GM18498 (cell line): ENCODE results near the gene PCNX2.

Experiments
- ATAC-seq: cut with Tn5 transposase; IDR thresholded peaks from one replicate; pipeline ENCODE4 v1.9.1; 2021; ENCODE audit warnings: mild to moderate bottlenecking, moderate library complexity; ENCODE audit not compliant: unreplicated experiment

The PCNX2 gene

DNA sequence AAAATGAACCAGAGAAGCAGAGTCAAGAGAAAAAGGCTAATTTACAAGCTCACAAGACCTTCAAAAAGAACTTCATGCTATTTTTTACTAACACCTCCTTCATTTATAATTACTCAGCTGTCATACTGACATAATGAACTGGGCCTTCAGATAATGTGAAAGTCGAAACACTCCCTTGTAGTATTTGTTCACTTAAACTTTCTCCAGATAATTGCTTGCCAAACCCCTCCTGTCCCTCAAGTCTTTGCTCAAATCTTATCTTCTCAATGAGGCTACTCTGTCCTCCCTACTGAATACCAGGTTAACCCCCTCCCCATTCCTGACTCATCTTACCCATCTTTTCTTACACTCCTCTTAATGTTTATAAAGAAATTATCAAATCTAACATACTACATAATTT, 20.9 kb upstream of the PCNX2 start:
- no peak for ATAC-seq

DNA sequence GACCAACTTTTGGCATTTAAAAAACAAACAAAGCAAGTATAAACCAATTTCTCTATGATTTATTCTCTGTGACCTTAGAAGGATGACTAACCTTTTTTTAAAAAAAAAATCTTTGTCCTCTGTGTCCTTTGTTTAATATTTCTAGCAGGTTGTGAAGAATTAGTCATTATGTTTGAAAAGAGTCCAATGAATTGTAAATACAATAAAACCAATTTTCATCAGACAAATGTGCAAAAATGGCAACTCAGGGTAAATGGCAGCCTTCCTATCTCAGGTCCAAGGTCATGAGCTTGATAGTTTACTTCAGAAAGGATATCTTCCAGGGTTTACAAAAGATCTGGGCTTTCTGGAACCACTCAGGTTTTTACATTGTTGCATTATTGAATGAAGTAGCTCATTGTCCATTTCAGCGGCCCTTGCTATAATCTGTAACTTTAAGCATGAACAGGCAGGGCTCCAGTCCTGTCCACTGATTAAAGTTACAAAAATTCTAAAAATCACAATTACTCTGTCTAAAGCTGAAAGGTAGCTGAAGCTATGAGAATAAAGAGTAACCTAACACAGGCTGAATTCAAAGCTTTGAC, 20.3 kb upstream of the PCNX2 start:
- no peak for ATAC-seq

DNA sequence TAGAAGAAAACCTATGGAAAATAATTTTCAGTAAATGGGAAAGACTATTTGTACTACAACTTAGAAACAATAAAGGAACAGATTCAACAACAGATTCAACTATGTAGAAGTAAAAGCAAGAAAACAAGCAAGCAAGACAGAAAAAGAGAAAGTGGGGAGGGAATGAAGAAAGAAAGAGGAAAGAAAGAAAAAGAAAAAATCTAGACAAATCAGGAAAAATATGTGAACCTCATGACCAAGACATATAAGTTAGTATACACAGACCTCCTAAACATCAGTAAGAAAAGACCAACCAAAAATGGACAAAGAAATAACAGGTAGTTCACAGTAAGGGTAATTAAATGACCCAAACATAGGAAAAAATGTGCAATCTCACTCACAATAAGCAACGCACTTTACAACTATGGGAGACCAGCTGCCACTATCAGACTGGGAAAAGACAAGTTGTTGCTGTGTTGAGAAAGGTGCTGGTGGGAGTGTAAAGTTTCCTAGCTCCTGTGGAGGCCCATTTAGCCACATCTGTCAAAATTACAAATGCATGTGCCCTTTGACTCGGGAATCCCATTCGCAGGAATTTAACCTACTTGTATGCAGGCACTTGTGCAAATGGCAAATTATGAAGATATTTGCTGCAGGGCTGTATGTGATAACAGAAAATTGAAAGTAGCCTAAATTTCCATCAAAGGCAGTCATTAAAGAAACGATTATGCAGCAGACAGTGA, 18.1 kb upstream of the PCNX2 start:
- ATAC-seq, result no peak

DNA sequence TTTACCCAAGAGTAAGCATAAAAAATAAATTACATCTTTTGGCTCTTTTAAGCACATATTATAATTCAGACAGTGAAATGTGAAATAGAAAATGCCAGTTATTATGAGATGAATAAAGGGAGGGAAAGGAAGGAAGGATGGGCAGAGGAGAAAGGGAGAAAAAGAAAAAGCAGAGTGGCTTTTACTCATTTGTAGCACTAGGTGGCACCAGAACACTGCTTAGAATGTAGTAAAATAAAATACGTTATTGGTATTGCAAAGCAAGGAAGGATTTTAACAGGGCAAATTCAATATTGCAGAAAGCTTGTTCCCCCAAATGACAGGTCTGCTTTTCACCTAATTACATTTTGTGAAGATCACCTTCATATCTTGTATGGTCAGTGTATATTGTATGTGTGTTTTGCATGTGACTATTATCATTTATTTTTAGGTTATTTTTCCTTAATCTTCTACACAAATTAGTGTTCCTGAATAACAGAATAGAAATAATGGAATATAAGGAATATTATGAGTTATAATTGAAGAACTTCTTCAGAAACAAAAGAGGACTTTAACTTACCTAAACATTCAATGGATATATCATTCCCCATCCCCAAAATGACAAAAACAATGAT, 9.1 kb upstream of the PCNX2 start:
- ATAC-seq, result peak; percentile 44

DNA sequence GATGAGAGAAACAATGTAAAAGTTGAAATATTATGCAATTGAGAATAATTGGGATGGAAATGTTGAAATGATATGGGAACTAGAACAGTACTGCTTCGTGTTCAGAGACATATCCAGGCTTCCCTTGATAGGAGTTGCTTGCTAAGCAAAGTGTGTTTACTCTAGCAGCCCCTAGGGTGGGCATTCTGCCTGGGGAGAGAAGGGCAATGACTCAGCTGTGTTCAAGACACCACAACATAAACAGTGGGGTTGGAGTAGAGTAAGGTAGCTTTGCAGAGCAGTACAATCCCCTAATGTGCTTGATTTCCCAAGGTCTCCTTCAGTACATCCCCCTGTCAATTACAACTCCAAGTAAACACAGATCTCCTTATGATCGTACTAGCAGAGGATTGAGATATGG, 4.8 kb upstream of the PCNX2 start:
- ATAC-seq, result no peak

DNA sequence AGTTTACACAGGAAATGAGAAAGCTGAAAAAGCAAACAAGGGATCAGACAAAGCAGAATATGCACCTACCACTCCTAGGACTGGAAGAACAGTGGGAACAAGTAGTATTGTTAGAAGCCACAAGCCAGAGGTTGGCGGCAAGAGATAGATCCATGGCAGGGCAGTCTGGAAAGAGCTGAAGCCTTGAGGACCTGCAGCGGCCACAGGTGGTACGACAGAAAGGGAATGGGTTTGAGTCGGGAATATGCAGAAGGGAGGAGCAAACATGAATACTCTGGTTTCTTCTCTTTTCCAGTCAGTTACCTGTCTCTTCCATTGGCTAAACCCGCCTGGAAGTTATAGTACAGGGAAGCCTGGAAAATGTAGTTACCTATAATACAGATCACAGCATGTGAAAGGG, 3.9 kb upstream of the PCNX2 start:
- ATAC-seq, result no peak

DNA sequence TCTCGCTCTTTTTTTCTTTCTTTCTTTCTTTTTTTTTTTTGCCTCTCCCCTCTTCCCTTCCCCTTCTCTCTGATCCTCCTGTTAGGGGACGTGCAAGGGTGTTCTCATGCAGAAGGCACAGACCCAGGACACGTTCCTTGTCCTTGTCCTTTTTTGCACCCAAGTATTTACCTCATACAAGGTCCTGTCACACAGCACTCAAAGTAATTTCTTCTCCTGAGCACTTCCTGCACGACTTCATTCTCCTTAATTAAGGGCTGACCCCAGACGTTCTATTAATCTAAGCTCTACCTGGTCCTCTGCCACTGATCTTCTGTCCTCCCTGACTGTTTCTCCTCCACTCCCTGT, 424 bp upstream of the PCNX2 start:
- no peak for ATAC-seq

DNA sequence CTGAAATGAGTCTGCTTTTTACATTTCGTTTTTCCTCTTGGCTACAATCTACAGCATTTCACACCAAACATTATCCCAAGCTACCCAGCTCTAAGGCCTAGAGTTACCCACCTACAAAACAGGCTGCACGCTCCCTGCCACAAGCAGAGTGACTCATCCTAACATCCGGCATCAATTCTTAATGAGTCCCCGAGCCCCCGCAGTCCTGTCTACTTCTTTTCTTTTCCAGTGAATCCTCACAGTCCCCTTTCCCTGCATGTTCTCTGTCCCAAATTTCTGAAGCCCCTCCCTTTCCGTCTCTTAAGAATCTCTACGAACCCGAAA, 650 bp downstream of the PCNX2 start:
- peak; percentile 49 for ATAC-seq

DNA sequence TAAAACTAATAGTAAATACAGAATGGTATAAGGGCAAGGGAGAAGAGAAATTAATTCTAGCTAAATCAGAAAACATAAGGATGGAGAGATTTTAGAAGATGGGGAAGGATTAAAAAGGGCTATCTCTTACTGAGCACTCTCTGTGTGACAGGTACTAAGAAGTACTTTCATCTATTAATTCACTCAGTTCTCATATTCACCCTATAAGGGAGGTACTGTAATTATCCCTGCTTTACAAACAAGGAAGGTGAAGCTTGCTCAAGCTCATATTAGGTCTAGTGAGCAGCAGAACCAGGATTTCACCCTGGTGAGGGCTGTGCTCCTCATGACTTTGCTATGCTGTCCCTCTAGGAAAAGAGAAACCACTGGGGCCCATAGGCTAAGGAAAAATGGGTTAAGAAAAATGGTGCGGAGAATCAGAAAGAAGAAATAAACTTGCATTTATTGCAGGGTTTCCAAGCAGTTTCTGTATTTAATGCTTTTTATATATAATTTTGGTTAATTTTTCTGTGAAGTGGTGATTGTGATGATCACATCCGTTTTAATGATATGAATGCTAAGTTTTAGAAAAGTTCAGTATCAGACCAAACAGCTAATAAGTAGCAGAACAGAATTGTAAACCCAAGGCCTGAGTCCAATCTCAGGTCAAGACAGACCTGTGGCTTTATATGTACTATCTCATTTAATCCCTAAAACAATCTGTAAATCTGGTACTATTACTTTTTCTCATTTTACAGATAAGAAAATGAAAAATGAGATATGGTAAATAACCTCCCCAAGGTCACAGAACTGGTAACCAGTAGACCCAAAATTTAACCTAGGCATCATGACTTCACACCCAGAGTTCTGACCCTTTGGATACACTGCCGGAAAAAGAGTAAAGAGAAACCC, 1.7 kb downstream of the PCNX2 start:
- no peak for ATAC-seq

DNA sequence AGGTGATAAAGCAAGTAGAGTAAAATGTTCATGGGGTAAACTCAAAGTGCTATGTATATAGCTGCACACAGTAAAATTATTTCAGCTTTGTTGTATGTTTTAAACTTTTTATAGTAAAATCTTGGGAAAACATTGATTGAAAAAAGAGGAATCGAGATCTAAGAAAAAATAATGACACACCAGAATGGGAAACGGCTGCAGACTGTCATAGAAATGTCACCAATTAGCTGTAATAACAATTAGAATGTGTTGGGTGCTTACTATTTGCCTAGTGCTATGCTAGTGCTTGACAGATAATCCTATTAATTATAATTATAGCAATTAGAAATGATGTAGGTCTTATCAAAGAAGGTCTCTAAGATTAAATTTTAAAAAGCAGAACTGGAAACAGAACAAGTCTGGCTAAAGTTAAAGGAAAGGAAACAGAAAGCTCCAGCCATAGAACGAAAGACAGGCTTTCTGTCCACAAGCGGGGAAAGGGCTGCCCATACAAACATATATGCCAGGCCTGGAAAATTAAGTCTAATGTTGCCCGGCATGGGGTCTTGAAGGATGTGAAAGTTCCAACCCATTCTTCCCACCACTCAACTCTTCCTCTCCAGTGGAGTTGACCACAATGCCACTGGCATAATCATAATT, 5.0 kb downstream of the PCNX2 start:
- ATAC-seq, result no peak

DNA sequence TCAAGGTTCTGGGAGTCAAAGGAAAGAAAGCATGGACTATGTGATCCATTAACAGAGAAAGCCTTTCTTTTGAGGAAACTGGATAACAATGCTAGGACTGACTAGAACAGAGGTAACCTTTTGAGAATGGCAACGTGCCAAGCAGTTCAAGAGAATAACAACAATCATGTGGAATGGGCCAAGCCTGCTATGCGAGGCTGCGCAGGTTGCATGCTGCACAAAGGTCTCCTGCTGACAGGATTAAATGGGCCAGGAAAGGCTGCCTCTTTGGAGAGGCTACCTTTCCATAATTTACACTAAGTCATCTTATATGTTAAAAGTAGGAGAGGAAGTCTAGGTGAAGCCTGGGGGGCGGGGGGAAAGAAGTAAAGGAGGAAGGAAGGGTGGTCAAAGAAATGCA, 5.8 kb downstream of the PCNX2 start:
- ATAC-seq, result no peak

DNA sequence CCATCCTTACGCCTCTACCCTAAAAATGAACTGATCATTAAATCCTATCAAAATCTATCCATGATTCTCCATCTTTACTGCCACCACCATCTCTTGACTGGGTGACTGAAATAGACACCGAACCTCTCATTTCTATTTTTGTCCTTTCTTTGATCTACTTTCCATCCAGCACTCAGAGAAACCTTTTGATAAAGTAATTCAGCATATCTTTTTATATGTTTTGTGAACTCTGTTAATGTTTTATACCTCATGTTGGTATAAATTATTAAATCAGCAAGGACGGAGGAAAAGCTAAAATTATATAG, 13.0 kb downstream of the PCNX2 start:
- no peak for ATAC-seq

DNA sequence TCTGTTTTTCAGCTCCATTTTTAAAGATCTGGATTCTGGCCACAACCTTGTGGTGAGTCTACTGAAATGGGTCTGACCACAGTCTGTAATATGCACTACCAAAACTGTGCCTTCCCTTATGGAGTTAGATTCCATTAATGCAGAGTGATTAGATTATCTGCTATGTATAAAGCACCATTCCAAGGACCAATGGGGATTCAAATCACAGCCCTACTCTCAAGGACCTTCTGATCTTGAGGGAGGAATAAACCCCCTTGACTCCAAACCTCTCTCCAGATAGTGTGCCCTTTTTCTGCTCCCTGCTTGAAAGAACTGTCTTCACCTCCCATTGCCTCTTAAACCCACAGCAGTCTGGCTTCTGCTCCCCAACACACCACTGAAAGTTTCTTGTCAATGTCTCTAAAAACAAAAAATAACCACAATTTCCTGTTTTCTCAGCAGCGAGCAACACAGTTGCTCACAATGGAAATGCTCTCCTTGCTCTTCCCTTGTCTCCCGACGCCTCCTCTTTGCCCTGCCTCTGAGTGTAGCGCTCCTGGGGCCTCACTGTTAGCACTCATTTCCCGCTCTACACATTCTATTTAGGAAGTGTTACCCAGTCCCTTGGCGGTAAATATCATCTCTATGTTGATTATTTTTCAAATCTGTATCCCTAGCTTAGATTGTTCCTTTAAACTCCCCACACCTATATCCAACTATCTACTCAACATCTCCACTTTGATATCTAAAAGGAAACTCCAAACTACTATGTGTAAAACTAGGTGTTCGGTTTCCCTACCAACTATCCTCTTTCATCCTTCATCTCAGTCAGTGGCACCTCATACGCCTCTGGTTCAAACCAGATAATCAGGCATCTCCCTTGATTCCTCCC, 13.6 kb downstream of the PCNX2 start:
- peak; percentile 95 for ATAC-seq

DNA sequence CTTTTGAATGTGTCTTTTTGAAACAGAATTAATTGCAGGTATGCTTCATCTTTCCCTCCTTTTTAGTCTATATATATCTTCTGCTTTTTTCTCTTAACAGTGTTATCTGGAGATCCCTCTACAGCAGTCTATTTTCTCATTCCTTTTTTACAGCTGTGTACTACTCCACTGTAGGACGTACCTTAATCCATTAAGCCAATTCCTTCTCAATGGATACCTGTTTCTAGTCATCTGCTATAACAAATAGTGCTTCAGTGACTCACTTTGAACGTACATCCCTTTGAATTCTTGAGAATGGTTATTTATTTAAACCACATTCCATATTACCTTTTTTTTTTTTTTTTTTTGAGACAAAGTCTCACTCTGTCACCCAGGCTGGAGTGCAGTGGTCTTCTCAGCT, 15.6 kb downstream of the PCNX2 start:
- no peak for ATAC-seq

DNA sequence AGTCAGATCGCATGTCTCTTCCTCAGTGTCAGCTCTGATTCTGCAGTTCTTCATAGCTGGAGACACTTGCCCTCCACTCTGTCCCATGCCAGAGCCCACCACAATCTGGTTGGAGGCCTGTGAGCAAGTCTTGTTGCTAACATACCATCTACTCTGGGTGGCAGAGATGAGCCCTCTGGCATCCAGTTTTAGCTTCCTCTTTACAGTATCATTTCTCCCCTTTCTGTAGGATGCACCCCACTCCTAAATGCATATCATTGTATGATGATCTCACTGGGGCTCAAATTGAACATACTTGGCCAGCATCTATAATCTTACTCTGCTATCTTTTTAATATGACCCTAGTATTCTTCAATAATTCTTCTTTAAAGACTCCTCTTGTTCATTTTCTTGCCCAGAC, 16.9 kb downstream of the PCNX2 start:
- no peak for ATAC-seq

DNA sequence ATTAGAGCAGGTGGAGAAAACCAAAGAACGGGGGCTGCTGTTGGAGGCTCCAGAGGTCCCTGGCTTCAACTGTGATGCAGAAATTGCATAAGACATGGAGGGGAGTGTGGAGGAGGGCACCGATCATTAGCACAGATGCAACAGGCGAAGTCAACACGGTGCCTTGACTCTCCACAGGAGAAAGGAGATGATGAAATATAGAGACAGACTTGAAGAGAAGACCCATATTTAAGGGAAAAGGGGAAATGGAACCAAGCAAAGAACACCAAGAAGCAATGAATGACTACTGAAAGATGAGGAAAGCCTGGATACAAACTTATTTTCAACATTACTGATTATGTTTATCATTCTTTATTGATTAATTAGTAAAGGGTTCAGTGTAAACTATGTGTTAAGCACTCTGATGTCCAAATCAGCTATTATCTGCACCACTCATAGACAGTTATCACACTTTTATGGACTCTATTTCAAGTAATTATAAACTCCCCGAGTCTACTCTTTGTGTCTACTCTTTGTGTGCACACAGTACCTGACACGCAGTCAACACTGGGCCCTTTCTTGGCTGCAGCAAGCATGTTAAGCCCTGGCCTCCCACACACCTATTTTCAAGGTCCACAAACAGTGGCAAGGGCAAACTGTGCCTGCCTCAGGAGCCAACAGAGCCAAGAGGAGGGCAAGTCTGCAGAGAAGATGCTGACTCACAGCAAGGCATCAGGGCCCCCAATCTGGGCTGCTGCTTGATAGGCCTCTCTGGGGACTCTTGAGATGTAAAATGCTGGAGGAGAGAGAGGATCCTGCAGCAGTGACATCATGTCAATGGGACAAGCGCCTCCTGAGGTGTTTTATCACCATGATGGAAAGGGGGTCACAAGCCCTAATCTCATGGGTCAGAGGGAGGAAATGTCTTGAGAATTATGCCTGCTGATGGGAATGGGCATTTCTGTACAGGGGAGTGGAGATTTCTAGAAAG, 17.6 kb downstream of the PCNX2 start:
- no peak for ATAC-seq

DNA sequence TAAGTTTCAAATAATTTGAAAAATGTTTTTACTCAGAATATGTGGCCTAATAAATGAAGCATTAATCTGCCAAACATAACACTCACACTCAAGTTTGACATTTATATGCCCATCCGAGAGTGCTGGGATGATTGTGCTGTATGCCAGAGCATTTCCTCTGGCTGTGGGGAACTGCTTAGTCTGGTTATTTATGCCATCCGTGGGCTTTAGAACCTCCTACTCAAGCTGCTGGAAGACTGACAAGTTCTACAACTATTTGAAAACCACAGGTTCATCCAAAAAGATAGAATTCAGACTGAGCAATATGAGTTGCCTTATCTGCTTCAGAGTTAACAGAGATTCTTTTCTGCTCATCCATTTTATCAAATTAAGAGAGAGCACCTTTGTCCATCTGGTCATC, 25.9 kb downstream of the PCNX2 start:
- ATAC-seq, result no peak

DNA sequence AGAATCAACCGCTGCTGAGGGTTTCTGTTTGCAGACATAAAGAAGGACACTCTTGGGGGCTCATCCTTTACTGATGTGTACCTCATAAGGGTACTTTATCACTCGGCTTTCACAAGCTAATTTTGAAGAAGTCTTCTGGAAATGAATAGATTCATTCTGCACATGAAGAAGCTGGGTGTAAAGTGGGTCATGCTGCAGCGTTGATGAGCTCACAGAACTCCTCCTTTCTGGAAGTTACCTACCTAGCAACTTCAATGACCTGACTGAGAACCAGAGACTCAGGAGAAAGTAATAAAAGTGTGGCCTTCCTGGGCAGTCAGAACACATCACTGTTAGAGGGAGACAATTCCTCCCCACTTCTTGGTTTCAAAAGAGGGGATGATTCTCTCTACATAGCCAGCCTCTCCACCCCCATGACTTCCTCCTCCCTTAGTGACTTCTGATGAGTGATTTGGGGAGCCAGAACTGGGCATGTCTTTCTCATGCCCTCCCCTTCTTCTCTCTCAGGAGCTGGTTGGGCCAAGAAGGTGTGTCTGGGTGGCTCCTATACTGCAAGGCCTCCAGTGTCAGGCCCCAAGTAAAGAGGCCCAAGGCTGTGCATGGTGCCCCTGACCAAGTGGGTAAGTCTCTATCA, 27.0 kb downstream of the PCNX2 start:
- ATAC-seq, result no peak

DNA sequence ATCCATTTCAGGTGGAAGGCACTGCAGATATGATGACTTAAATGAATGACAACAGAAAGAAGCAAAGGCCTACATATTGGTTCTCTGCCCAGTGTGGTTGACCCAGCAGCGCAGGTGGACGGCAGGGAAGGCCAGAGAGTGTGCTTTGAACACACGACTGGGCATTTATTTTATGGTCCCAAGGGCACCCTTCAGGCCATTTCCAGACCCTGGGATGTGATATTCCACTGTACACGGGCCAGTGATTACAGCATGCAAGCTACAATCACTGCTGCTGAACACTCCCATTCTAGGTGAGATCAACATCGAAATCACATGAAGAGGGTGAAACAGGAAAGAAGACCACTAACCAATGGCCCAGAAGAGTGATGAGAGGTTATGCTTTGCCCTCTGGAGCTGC, 33.8 kb downstream of the PCNX2 start:
- peak; percentile 30 for ATAC-seq
